Measurements from ENCODE around the gene PTX4. TPM values are rescaled to one million over a fixed set of nuclear protein-coding genes. Genes with fewer than 3 reads are reported as not detected.

The PTX4 gene
- total RNA-seq, 1 donor from 2014 or later, result not detected

GRCh38 chr16:1530883-1531637 is 42.3 kb upstream of the PTX4 start:
- CTCF ChIA-PET, result no interaction called here
- TF ChIP-seq, protein P1, sequence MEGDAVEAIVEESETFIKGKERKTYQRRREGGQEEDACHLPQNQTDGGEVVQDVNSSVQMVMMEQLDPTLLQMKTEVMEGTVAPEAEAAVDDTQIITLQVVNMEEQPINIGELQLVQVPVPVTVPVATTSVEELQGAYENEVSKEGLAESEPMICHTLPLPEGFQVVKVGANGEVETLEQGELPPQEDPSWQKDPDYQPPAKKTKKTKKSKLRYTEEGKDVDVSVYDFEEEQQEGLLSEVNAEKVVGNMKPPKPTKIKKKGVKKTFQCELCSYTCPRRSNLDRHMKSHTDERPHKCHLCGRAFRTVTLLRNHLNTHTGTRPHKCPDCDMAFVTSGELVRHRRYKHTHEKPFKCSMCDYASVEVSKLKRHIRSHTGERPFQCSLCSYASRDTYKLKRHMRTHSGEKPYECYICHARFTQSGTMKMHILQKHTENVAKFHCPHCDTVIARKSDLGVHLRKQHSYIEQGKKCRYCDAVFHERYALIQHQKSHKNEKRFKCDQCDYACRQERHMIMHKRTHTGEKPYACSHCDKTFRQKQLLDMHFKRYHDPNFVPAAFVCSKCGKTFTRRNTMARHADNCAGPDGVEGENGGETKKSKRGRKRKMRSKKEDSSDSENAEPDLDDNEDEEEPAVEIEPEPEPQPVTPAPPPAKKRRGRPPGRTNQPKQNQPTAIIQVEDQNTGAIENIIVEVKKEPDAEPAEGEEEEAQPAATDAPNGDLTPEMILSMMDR (IDR thresholded peaks at IDR 0.05), result no peak
- no peaks in the 10 kb centered on the region for H3K9me3 Mint-ChIP-seq
- DNase-seq, result no peak
- intact Hi-C loops (cut with micrococcal nuclease), result no loop called here
- no peaks in the 10 kb centered on the region for H3K27me3 Mint-ChIP-seq
- peaks cover 6% of the 10 kb centered on the region for H3K4me1 Mint-ChIP-seq
- no peak for ATAC-seq (ENCODE audit: low read depth)
- H3K36me3 Mint-ChIP-seq (ENCODE audit: low read depth), result no peaks in the 10 kb centered on the region
- no peak overlapping the region for H3K27ac Mint-ChIP-seq
- POLR2A ChIA-PET, result no interaction called here
- no peak overlapping the region for H3K4me3 Mint-ChIP-seq

- ATAC-seq (ENCODE audit: low read depth) (no peak), DNase-seq (no peak)
- Mint-ChIP-seq H3K36me3 (ENCODE audit: low read depth) (no peaks in the 10 kb centered on the region), H3K4me3 (no peak overlapping the region), H3K27me3 (no peaks in the 10 kb centered on the region), H3K4me1 (peaks cover 6% of the 10 kb centered on the region), H3K27ac (no peak overlapping the region), H3K9me3 (no peaks in the 10 kb centered on the region)
- CTCF ChIA-PET, result no interaction called here
- POLR2A ChIA-PET, result no interaction called here
- TF ChIP-seq, protein P1 (IDR thresholded peaks at IDR 0.05), result no peak
- intact Hi-C loops (cut with micrococcal nuclease), result no loop called here
Measured at GRCh38 chr16:1530349-1530882, 41.7 kb upstream of the PTX4 start.

DNA sequence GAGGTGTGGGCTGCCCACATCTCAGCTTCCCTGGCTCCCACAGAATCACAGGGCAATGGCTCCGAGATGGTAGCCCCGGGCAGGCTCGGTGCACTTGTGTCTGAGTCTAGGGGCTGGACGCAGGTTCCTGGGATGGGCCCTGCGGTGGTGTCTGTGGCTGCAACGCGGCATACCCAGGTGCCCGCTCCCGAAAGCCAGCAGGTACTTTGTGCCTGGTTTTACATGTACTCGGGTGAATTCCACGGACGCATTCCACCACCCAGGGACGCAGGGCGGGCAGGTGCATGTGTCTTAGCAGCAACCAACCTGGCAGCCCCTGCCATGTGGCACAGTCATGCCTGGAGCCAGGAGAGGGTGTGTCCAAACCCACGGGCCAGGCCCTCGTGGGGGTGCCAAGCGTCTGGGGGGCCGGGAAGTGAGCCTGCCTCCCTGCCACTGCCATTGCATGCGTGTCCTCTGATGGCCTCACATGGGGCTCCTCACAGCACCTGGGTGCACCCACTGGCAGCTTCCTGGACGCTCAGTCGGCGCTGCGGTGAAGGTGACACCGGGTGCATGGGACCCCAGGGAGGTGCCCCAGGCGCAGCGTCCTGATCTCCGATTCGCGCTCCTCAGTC is 40.3 kb upstream of the PTX4 start:
- TF ChIP-seq, protein P1 (IDR thresholded peaks at IDR 0.05), result no peak
- intact Hi-C loops (cut with micrococcal nuclease), result no loop called here
- no peak for ATAC-seq (ENCODE audit: low read depth)
- CTCF ChIA-PET, result no interaction called here
- H3K27me3 Mint-ChIP-seq, result no peaks in the 10 kb centered on the region
- H3K27ac Mint-ChIP-seq, result no peak overlapping the region
- H3K36me3 Mint-ChIP-seq (ENCODE audit: low read depth), result no peaks in the 10 kb centered on the region
- POLR2A ChIA-PET, result no interaction called here
- no peaks in the 10 kb centered on the region for H3K9me3 Mint-ChIP-seq
- peaks cover 4% of the 10 kb centered on the region for H3K4me1 Mint-ChIP-seq
- no peak overlapping the region for H3K4me3 Mint-ChIP-seq
- DNase-seq, result no peak

DNA sequence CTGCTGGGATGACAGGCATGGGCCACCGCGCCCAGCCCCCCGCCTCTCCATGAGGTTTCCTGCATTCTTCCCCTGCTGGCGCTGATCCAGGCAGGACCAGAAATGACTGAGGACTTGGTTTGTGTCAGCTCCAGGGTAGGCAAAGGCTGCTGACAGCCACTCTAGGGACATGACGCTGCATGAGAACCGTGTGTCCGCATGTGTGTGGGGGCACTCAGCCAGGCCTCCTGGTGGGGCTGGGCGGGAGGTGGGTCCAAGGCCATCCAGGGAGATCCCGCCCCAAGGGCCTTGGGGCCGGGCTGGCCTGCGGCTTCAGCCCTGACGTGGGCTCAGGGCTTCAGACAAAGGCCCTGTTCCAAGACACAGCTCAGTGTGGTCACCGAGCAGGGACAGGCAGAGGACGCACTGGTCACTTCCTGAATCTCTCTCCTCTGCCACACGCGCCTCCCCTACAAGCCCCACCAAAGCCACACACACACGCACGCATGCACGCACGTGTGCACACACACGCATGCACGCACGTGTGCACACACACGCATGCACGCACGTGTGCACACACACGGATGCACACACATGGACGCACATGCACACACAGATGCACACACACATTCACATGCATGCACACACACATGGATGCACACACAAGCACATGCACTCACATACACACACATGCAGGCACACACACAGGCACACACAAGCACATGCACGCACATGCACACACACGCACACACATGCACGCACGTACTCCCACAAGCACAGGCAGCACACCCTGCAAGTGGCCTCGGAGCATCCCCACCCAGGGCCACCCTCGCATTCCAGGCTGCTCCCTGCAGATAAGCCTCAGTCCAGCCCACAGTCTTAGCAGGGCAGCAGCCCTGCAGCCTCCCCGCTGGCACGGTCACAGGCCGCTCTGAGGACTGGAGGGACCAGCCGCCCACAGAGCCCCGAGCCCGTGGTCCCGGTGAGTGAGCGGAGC is 39.4 kb upstream of the PTX4 start:
- CTCF ChIA-PET, result no interaction called here
- ATAC-seq (ENCODE audit: low read depth) (no peak), DNase-seq (no peak)
- intact Hi-C loops (cut with micrococcal nuclease), result no loop called here
- Mint-ChIP-seq H3K36me3 (ENCODE audit: low read depth) (no peaks in the 10 kb centered on the region), H3K27me3 (no peaks in the 10 kb centered on the region), H3K27ac (no peak overlapping the region), H3K4me1 (no peaks in the 10 kb centered on the region), H3K9me3 (no peaks in the 10 kb centered on the region), H3K4me3 (no peak overlapping the region)
- POLR2A ChIA-PET, result no interaction called here
- TF ChIP-seq, protein P1 (IDR thresholded peaks at IDR 0.05), result no peak

Measured in activated B cell treated with CpG ODN at 0.5 μM for 24 hours (primary cell).